Posterior cingulate gyrus (tissue), 11 donors: ENCODE data around the gene CD19.
"Not testable (repeated sequence)": the region's sequence is repeated elsewhere in the genome, so short reads cannot be mapped to it uniquely, and the experiment has no call there.

Experiments used
- DNase-seq, 10 donors: peaks; one replicate each; pipeline versions ENCODE4 v3.0.0 to v3.0.0-alpha.2; 2020 to 2021; ENCODE audit warnings: mixed read lengths in 3 of 10
- intact Hi-C: fragments of 100-400 bp; cut with DNase I; formaldehyde crosslinking; loops from one replicate; pipeline ENCODE4 v1.15.1; 2023

The CD19 gene

GRCh38 chr16:28905800-28906372 is 25.9 kb upstream of the CD19 start:
- intact Hi-C loops: no loop called here
- DNase-seq: no peak

- intact Hi-C loops: no loop called here
- DNase-seq: no peak
These were observed 21.4 kb upstream of the CD19 start for GRCh38 chr16:28910086-28911031.

GRCh38 chr16:28912558-28912957 is 19.2 kb upstream of the CD19 start:
- intact Hi-C loops: no loop called here
- no peak for DNase-seq

GRCh38 chr16:28913946-28914724 is 17.6 kb upstream of the CD19 start:
- no peak for DNase-seq
- intact Hi-C loops: no loop called here

GRCh38 chr16:28915181-28915580 is 16.6 kb upstream of the CD19 start:
- no peak for DNase-seq

GRCh38 chr16:28917095-28917494 is 14.7 kb upstream of the CD19 start:
- intact Hi-C loops: no loop called here

More at GRCh38 chr16:28915181-28915580, 16.6 kb upstream of the CD19 start:
- intact Hi-C loops: no loop called here

GRCh38 chr16:28918698-28919097 is 13.1 kb upstream of the CD19 start:
- DNase-seq: no peak
- intact Hi-C loops: no loop called here

More at GRCh38 chr16:28917095-28917494, 14.7 kb upstream of the CD19 start:
- no peak for DNase-seq

- no peak for DNase-seq
- intact Hi-C loops: no loop called here
These were observed 8.6 kb upstream of the CD19 start for GRCh38 chr16:28923231-28923587.

- peak in 1 of 10 donors; percentile 50 for DNase-seq
- intact Hi-C loops: loop anchor here (2.0 kb wide), 1 partner anchor 27 kb away; the partner anchor contains the start of gene NFATC2IP
These were observed 7.9 kb upstream of the CD19 start for GRCh38 chr16:28923652-28924398.

GRCh38 chr16:28924399-28924761 is 7.4 kb upstream of the CD19 start:
- intact Hi-C loops: loop anchor here (2.0 kb wide), 1 partner anchor 26 kb away; the partner anchor contains the start of gene NFATC2IP
- no peak for DNase-seq

GRCh38 chr16:28924762-28925385 is 6.9 kb upstream of the CD19 start, which contains the start of gene RABEP2:
RABEP2 (minus strand) TSS chr16:28925238; CDS start chr16:28925163, 75 bp downstream.
- intact Hi-C loops: loop anchor here (2.0 kb wide), 1 partner anchor 26 kb away; the partner anchor contains the start of gene NFATC2IP
- peak; percentile 84 to 98 (median 89) for DNase-seq

- intact Hi-C loops: loop anchor here (2.0 kb wide), 1 partner anchor 25 kb away; the partner anchor contains the start of gene NFATC2IP
- peak in 7 of 10 donors; percentile 36 to 88 (median 44) for DNase-seq
These were observed 6.2 kb upstream of the CD19 start for GRCh38 chr16:28925386-28926228.

GRCh38 chr16:28926284-28926683 is 5.5 kb upstream of the CD19 start:
- intact Hi-C loops, DNase-seq: not testable (repeated sequence)

GRCh38 chr16:28927815-28928214 is 4.0 kb upstream of the CD19 start:
- DNase-seq: no peak
- intact Hi-C loops: no loop called here

- DNase-seq: no peak
- intact Hi-C loops: no loop called here
These were observed 1.6 kb upstream of the CD19 start for GRCh38 chr16:28930203-28930602.

GRCh38 chr16:28930652-28931051 is 1.1 kb upstream of the CD19 start:
- no peak for DNase-seq
- intact Hi-C loops: no loop called here

- peak in 1 of 10 donors; percentile 32 for DNase-seq
These were observed 769 bp downstream of the CD19 start for GRCh38 chr16:28932339-28933141.

GRCh38 chr16:28933171-28933570 is 1.4 kb downstream of the CD19 start:
- intact Hi-C loops: no loop called here
- peak in 1 of 10 donors; percentile 63 for DNase-seq

More at GRCh38 chr16:28932339-28933141, 769 bp downstream of the CD19 start:
- intact Hi-C loops: no loop called here
